ENCODE results near the gene MTHFD2. TPM values are rescaled to one million over a fixed set of nuclear protein-coding genes. Genes with fewer than 3 reads are reported as not detected.
A peak's percentile ranks its signal among the peaks of the same experiment; 100 is the strongest.

Gene MTHFD2
- total and polyA plus RNA-seq, 12 donors, result 12.4 to 32.6 (median 19.0) TPM

GRCh38 chr2:74197049-74197448 is 1.4 kb upstream of the MTHFD2 start:
- intact Hi-C loops (cut with DNase I), result no loop called here
- Histone ChIP-seq H3K4me1 (peaks cover 0 to 35% (median 19%) of the 10 kb centered on the region in 9 donors), H3K36me3 (peaks cover 0 to under 1% (median 0%) of the 10 kb centered on the region in 9 donors), H3K27ac (no peak overlapping the region), H3K9me3 (no peaks in the 10 kb centered on the region), H3K4me3 (no peak overlapping the region), H3K27me3 (no peaks in the 10 kb centered on the region)
- DNase-seq (no peak), ATAC-seq (no peak)
- no peak for TF ChIP-seq CTCF (IDR thresholded peaks at IDR 0.05)
- 84 to 87% methylated on average over 4 of the region's 4 CpGs for WGBS, 2 donors

- intact Hi-C loops (cut with DNase I), result loop anchor here in 1 of 10 donors (2.0 kb wide), 1 partner anchor 19 kb away; the partner anchor contains the start of gene MOB1A
- no peaks in the 10 kb centered on the region for H3K9me3 ChIP-seq
- H3K27me3 ChIP-seq, result no peaks in the 10 kb centered on the region
- DNase-seq (no peak), ATAC-seq (no peak)
- H3K4me1 ChIP-seq, result peaks cover 0 to 44% (median 25%) of the 10 kb centered on the region in 9 donors
- peaks cover 0 to 10% (median 0%) of the 10 kb centered on the region in 9 donors for H3K36me3 ChIP-seq
- peak overlapping the region in 9 of 10 donors; percentile 83 to 97 (median 89) for H3K27ac ChIP-seq
- peak overlapping the region in 9 of 10 donors; percentile 60 to 88 (median 75) for H3K4me3 ChIP-seq
- WGBS, 2 donors, result 37 to 41% methylated on average over 16 to 18 of the region's 18 CpGs
- TF ChIP-seq CTCF (IDR thresholded peaks at IDR 0.05), result no peak
These were observed 373 bp upstream of the MTHFD2 start for GRCh38 chr2:74198023-74198460.

- Histone ChIP-seq H3K4me1 (peaks cover 0 to 51% (median 28%) of the 10 kb centered on the region in 9 donors), H3K36me3 (peaks cover 0 to 18% (median 0%) of the 10 kb centered on the region in 9 donors), H3K27me3 (no peaks in the 10 kb centered on the region), H3K4me3 (peak overlapping the region; percentile 60 to 88 (median 76)), H3K27ac (peak overlapping the region in 9 of 10 donors; percentile 83 to 97 (median 89)), H3K9me3 (no peaks in the 10 kb centered on the region)
- intact Hi-C loops (cut with DNase I), result loop anchor here in 1 of 10 donors (2.0 kb wide), 1 partner anchor 20 kb away; the partner anchor contains the start of gene MOB1A
- DNase-seq (no peak), ATAC-seq (no peak)
- 3 to 4% methylated on average over 20 of the region's 20 CpGs for WGBS, 2 donors
- TF ChIP-seq CTCF (IDR thresholded peaks at IDR 0.05), result no peak
These were observed 873 bp downstream of the MTHFD2 start for GRCh38 chr2:74199275-74199701.

- TF ChIP-seq CTCF (IDR thresholded peaks at IDR 0.05), result no peak
- WGBS, 2 donors, result 35 to 38% methylated on average over 8 of the region's 8 CpGs
- Histone ChIP-seq H3K4me3 (peak overlapping the region in 9 of 10 donors; percentile 60 to 88 (median 75)), H3K9me3 (no peaks in the 10 kb centered on the region), H3K27me3 (no peaks in the 10 kb centered on the region), H3K27ac (peak overlapping the region in 7 of 10 donors; percentile 83 to 95 (median 88)), H3K36me3 (peaks cover 0 to 24% (median 0%) of the 10 kb centered on the region in 9 donors), H3K4me1 (peaks cover 0 to 57% (median 28%) of the 10 kb centered on the region in 9 donors)
- intact Hi-C loops (cut with DNase I), result loop anchor here in 1 of 10 donors (2.0 kb wide), 1 partner anchor 21 kb away; the partner anchor contains the start of gene MOB1A
- no peak for DNase-seq
- ATAC-seq, result no peak
These were observed 1.5 kb downstream of the MTHFD2 start for GRCh38 chr2:74199871-74200305.
